ENCODE data around the gene CFAP100. TPM values are rescaled to one million over a fixed set of nuclear protein-coding genes. Genes with fewer than 3 reads are reported as not detected.
A peak's percentile ranks its signal among the peaks of the same experiment; 100 is the strongest.

Gene CFAP100
- total RNA-seq, 1 donor from 2014 or later: not detected

DNA sequence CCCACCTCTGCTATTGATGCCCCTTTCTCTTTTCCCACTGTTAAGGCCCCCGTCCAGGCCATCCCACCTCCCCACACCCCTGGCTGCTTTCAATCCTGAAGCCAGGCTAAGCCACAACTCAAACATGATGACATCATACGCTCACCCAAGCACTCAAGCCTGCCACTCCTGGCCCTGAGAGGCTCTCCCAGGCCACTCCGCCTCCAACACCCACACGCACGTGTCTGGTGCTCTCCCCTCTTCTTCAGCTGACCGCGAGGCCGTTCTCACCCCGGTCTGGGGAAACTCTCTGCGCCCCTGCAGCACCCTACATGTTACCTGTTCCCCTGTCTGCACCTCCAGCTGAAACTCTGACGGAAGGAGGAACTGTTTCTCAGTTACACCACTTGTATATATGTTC lies 74.8 kb downstream of the CFAP100 start:
- no peak overlapping the region for H3K27ac Mint-ChIP-seq (ENCODE audit: unreplicated experiment)

GRCh38 chr3:126472277-126473006 lies 77.7 kb downstream of the CFAP100 start:
- no peak for TF ChIP-seq CTCF (IDR thresholded peaks at IDR 0.05; ENCODE audit: unreplicated experiment)
- H3K4me1 Mint-ChIP-seq (ENCODE audit: unreplicated experiment): peaks cover 33% of the 10 kb centered on the region
- DNase-seq (ENCODE audit: low spot score): no peak
- H3K9me3 Mint-ChIP-seq (ENCODE audit: unreplicated experiment): no peaks in the 10 kb centered on the region
- no peak overlapping the region for H3K4me3 Mint-ChIP-seq (ENCODE audit: unreplicated experiment)
- peaks cover 46% of the 10 kb centered on the region for H3K36me3 Mint-ChIP-seq (ENCODE audit: low read depth, unreplicated experiment)
- peaks cover 21% of the 10 kb centered on the region for H3K27me3 Mint-ChIP-seq (ENCODE audit: unreplicated experiment)
- H3K27ac Mint-ChIP-seq (ENCODE audit: unreplicated experiment): no peak overlapping the region

More for the DNA sequence above, 74.8 kb downstream of the CFAP100 start:
- Mint-ChIP-seq H3K9me3 (ENCODE audit: unreplicated experiment) (no peaks in the 10 kb centered on the region), H3K4me3 (ENCODE audit: unreplicated experiment) (peak overlapping the region; percentile 8), H3K27me3 (ENCODE audit: unreplicated experiment) (peaks cover 16% of the 10 kb centered on the region), H3K36me3 (ENCODE audit: low read depth, unreplicated experiment) (peaks cover 62% of the 10 kb centered on the region), H3K4me1 (ENCODE audit: unreplicated experiment) (peaks cover 25% of the 10 kb centered on the region)
- no peak for DNase-seq (ENCODE audit: low spot score)
- TF ChIP-seq CTCF (IDR thresholded peaks at IDR 0.05; ENCODE audit: unreplicated experiment): no peak

DNA sequence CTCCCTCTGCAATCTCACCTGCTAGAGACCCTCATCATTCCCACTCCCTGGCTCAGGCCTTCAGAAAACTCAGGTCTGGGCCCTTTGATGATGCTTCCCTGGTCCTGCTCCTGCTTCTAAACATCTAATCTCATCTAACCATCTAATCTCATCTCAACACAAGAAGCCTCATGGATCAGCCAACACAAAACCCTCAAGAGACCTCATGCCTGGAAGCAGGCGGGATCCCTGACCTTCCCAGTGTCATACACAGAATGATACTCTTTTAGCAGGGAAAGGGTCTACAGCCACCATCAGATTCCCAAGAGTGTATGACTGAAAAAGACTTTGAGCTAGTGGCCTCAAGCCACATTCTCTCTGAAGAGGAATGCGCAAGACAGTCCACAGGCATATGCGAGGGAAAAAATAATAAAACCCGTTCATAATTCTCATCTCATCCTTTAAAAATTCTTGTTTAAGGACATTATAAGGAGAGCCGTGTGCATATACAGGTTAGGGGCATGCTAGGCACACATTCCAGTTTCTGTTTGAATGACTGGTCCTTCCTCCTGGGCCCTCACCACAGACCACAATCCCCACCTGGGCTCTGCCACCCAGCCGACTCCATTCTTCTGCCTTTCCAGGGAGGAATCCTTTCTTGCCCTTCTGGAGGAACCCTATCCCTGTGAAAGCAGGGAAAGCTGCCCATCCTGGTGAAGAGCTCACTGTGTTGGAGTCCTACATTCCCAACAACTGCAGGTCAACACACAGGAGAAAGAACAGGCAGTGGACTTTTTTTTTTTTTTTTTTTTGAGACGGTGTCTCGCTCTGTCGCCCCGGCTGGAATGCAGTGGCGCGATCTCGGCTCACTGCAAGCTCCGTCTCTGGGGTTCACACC lies 78.8 kb downstream of the CFAP100 start:
- TF ChIP-seq CTCF (IDR thresholded peaks at IDR 0.05; ENCODE audit: unreplicated experiment): no peak
- DNase-seq (ENCODE audit: low spot score): no peak

GRCh38 chr3:126474498-126475412 lies 80.0 kb downstream of the CFAP100 start:
- Mint-ChIP-seq H3K4me1 (ENCODE audit: unreplicated experiment) (peaks cover 31% of the 10 kb centered on the region), H3K9me3 (ENCODE audit: unreplicated experiment) (no peaks in the 10 kb centered on the region), H3K27ac (ENCODE audit: unreplicated experiment) (peak overlapping the region; percentile 36), H3K27me3 (ENCODE audit: unreplicated experiment) (peaks cover 16% of the 10 kb centered on the region), H3K36me3 (ENCODE audit: low read depth, unreplicated experiment) (peaks cover 26% of the 10 kb centered on the region), H3K4me3 (ENCODE audit: unreplicated experiment) (peak overlapping the region; percentile 93)
- peak; percentile 48 for DNase-seq (ENCODE audit: low spot score)
- no peak for TF ChIP-seq CTCF (IDR thresholded peaks at IDR 0.05; ENCODE audit: unreplicated experiment)

More for the DNA sequence above, 78.8 kb downstream of the CFAP100 start:
- Mint-ChIP-seq H3K4me3 (ENCODE audit: unreplicated experiment) (peak overlapping the region; percentile 51), H3K4me1 (ENCODE audit: unreplicated experiment) (peaks cover 33% of the 10 kb centered on the region), H3K9me3 (ENCODE audit: unreplicated experiment) (no peaks in the 10 kb centered on the region), H3K27ac (ENCODE audit: unreplicated experiment) (peak overlapping the region; percentile 75), H3K27me3 (ENCODE audit: unreplicated experiment) (peaks cover 17% of the 10 kb centered on the region), H3K36me3 (ENCODE audit: low read depth, unreplicated experiment) (peaks cover 38% of the 10 kb centered on the region)

All from endothelial cell (in vitro differentiated cells).